DND-41 (cell line): ENCODE data around the gene SRPRB.

Experiments
- EZH2 ChIP-seq: IDR thresholded peaks from 3 replicates; pipeline ENCODE4 v1.6.1; 2012; ENCODE audit warnings: borderline replicate concordance, low read depth, mild to moderate bottlenecking, moderate library complexity, low read length, inconsistent platforms; ENCODE audit not compliant: severe bottlenecking
- TF ChIP-seq, protein P1 (sequence below): IDR thresholded peaks from 2 replicates; pipeline ENCODE4 v1.5.1; 2012; ENCODE audit warnings: borderline replicate concordance, low read length, moderate library complexity, mild to moderate bottlenecking; ENCODE audit not compliant: poor library complexity, severe bottlenecking; ENCODE audit errors: extremely low read depth

DNA sequence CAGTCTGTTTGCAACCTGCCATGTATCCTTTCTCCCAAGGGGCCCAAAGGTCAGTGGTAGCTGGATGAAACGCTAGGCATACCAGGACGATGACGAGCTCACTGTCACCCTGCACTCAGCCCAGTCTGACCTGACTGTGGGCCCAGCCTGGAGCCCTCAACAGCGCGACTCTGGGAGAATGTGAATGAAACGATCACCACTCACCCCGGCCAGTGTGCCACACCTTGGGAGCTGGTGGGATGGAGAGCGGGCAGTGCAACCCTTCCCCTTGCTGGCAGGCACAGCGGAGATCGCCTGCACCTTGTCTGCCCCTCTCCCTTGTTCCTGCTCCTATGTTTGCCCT, 27.2 kb downstream of the SRPRB start:
- TF ChIP-seq, protein P1, sequence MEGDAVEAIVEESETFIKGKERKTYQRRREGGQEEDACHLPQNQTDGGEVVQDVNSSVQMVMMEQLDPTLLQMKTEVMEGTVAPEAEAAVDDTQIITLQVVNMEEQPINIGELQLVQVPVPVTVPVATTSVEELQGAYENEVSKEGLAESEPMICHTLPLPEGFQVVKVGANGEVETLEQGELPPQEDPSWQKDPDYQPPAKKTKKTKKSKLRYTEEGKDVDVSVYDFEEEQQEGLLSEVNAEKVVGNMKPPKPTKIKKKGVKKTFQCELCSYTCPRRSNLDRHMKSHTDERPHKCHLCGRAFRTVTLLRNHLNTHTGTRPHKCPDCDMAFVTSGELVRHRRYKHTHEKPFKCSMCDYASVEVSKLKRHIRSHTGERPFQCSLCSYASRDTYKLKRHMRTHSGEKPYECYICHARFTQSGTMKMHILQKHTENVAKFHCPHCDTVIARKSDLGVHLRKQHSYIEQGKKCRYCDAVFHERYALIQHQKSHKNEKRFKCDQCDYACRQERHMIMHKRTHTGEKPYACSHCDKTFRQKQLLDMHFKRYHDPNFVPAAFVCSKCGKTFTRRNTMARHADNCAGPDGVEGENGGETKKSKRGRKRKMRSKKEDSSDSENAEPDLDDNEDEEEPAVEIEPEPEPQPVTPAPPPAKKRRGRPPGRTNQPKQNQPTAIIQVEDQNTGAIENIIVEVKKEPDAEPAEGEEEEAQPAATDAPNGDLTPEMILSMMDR = no peak
- TF ChIP-seq EZH2 = no peak
